Dendritic cell treated with granulocyte-macrophage colony-stimulating factor and Interleukin-4, amounts not matched to agents 40 ng/mL and 50 ng/mL, for 4 days (primary cell): ENCODE results near the gene PDZRN3.

Experiments used
- H3K27ac Mint-ChIP-seq: one replicate; pipeline ENCODE4 v1.8.0; 2022; ENCODE audit warnings: mild to moderate bottlenecking, mixed read lengths
- H3K27me3 Mint-ChIP-seq: one replicate; pipeline ENCODE4 v1.8.0; 2022; ENCODE audit warnings: mild to moderate bottlenecking, mixed read lengths
- H3K36me3 Mint-ChIP-seq: one replicate; pipeline ENCODE4 v1.8.0; 2022; ENCODE audit warnings: low read depth, mixed read lengths
- H3K4me1 Mint-ChIP-seq: one replicate; pipeline ENCODE4 v1.8.0; 2022; ENCODE audit warnings: low read depth, mixed read lengths
- H3K4me3 Mint-ChIP-seq: one replicate; pipeline ENCODE4 v1.8.0; 2022; ENCODE audit warnings: mild to moderate bottlenecking, moderate library complexity, mixed read lengths
- H3K9me3 Mint-ChIP-seq: one replicate; pipeline ENCODE4 v1.8.0; 2022; ENCODE audit warnings: mixed read lengths
- intact Hi-C: fragments of 100-400 bp; cut with micrococcal nuclease; formaldehyde crosslinking; loops from one replicate; pipeline ENCODE4 v1.15.0; 2022

Gene PDZRN3

GRCh38 chr3:73363093-73363492 lies 261.6 kb downstream of the PDZRN3 start:
- no peaks in the 10 kb centered on the region for H3K4me1 Mint-ChIP-seq
- no peaks in the 10 kb centered on the region for H3K27me3 Mint-ChIP-seq
- H3K36me3 Mint-ChIP-seq, result no peaks in the 10 kb centered on the region
- H3K9me3 Mint-ChIP-seq, result peaks cover 8% of the 10 kb centered on the region
- no peak overlapping the region for H3K27ac Mint-ChIP-seq
- intact Hi-C loops, result no loop called here
- H3K4me3 Mint-ChIP-seq, result no peak overlapping the region

GRCh38 chr3:73361591-73361990 lies 263.1 kb downstream of the PDZRN3 start:
- Mint-ChIP-seq H3K36me3 (no peaks in the 10 kb centered on the region), H3K4me1 (no peaks in the 10 kb centered on the region), H3K27me3 (peaks cover 2% of the 10 kb centered on the region), H3K4me3 (no peak overlapping the region), H3K27ac (no peak overlapping the region), H3K9me3 (peaks cover 16% of the 10 kb centered on the region)
- intact Hi-C loops, result no loop called here

DNA sequence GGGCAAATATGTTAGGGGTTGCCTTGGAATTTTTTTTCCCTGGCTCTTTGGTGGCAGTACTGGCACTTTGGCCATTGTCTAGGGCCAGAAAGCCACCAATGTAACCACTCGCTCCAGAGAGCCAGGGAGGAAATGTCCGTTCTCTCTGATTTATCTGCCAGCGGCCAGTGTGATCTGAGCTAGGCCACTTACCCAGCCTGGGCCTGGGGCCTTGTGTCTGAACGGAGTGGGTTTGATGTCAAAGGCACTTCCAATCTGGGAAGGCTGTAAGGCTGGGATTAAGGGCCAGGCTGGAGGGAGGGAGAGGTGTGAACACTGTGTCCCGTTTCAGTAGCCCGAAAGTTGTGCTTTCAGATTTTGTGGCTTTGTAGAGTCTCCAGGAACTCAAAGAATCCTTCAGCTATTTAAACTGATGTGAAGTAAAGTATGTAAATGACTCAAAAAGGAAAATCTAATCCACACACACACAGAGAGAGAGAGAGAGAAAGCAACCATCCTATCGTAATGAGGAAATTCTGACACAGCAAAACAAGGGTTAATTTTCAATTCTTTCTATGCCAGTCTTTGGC lies 271.0 kb downstream of the PDZRN3 start:
- no peaks in the 10 kb centered on the region for H3K36me3 Mint-ChIP-seq
- intact Hi-C loops, result no loop called here
- H3K27ac Mint-ChIP-seq, result no peak overlapping the region
- no peak overlapping the region for H3K4me3 Mint-ChIP-seq
- peaks cover 9% of the 10 kb centered on the region for H3K27me3 Mint-ChIP-seq
- peaks cover 8% of the 10 kb centered on the region for H3K9me3 Mint-ChIP-seq
- H3K4me1 Mint-ChIP-seq, result no peaks in the 10 kb centered on the region

- no peaks in the 10 kb centered on the region for H3K36me3 Mint-ChIP-seq
- H3K9me3 Mint-ChIP-seq, result peaks cover 8% of the 10 kb centered on the region
- no peaks in the 10 kb centered on the region for H3K4me1 Mint-ChIP-seq
- H3K27me3 Mint-ChIP-seq, result peaks cover 11% of the 10 kb centered on the region
- intact Hi-C loops, result no loop called here
- H3K4me3 Mint-ChIP-seq, result no peak overlapping the region
- no peak overlapping the region for H3K27ac Mint-ChIP-seq
Observed at GRCh38 chr3:73352841-73353645, 271.7 kb downstream of the PDZRN3 start.

DNA sequence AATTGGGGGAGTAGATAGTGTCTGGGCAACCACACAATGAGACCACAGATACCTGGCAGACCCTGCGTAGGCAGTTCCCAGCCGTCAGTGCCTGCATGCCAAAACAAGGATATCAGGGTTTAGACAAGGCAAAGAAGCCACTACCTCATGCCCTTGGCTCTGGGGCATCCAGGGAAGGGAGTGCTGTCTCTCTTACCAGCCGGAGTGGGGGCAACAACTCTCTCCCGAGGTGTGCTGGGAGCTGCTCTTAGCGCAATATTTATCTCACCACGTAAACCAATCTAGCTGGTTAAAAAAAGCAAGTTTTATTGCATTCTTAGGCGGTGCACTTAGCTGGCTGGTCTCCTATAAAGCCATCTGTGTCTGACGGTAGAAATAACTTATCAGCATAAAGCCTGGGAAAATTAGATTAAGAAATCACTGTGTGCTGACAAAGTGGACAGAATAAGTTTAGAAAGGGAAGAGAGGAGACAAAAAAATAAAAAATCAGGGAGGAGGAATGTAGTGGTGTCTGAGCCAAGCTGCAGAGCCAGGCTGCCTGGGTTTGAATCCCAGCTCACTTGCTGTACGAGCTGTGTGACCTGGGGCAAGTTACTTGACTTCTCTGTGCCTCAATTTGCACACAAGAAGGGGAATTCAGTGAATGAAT lies 273.2 kb downstream of the PDZRN3 start:
- Mint-ChIP-seq H3K36me3 (no peaks in the 10 kb centered on the region), H3K27me3 (peaks cover 11% of the 10 kb centered on the region), H3K27ac (no peak overlapping the region), H3K4me3 (no peak overlapping the region), H3K9me3 (no peaks in the 10 kb centered on the region), H3K4me1 (no peaks in the 10 kb centered on the region)
- intact Hi-C loops, result no loop called here

DNA sequence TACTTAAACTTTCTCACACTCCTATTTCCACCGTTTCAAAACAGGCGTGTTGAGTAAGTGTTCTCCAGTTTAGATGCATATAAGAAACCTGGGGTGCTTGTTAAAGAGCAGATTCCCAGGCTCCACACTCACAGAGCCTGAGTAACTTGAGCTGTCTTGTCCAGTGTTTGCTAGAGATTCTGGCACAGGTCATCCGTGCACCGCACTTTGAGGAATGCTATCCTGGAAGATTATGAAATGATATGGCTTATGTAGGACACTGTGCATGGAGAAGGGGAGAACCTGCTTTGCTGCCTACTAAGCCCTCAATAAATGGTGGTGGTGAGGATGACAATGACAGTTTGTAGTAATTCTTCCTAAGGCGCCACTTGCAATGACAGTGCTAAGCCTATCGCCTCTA lies 273.7 kb downstream of the PDZRN3 start:
- H3K36me3 Mint-ChIP-seq, result no peaks in the 10 kb centered on the region
- no peak overlapping the region for H3K27ac Mint-ChIP-seq
- H3K4me1 Mint-ChIP-seq, result no peaks in the 10 kb centered on the region
- no peaks in the 10 kb centered on the region for H3K9me3 Mint-ChIP-seq
- intact Hi-C loops, result no loop called here
- H3K27me3 Mint-ChIP-seq, result peaks cover 11% of the 10 kb centered on the region
- no peak overlapping the region for H3K4me3 Mint-ChIP-seq

DNA sequence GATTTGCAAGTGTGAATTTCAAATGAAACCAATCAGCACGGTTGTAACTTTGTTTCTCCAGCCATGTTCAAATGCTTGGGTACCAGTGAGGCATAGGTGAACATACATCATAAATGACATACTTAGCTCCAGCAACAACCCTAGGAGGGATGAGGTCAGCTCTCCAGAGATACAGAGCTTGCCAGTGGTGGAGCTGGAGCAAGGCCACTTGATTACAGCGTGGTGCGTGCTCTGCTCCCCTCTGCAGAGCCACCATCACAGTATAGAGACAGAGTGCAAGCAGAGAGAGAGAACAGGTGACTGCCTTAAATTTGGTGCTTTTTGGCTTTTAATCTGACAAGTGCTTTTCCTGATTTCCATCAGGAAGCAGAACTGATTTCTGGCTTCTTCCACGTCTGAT lies 275.1 kb downstream of the PDZRN3 start:
- Mint-ChIP-seq H3K36me3 (no peaks in the 10 kb centered on the region), H3K27me3 (peaks cover 11% of the 10 kb centered on the region)
- intact Hi-C loops, result no loop called here

DNA sequence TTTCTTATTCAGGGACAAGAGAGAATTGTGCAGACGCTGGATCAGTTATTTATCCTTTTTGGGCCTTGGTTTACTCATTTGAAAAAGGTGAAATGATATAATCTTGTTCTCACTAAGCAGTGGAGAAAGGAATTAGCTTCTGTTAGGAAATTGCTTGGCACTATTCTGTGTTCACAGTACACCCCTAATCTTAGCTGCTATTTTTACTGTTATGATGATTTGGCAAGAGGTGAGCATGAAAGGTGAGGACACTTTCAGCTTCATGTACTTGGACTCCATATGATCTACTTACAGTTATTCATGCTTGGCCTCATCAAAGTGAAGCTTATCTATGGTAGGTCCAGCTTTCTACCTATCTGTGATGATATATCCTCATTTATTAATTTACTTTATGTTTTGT lies 282.7 kb downstream of the PDZRN3 start:
- H3K27ac Mint-ChIP-seq, result no peak overlapping the region
- peaks cover 24% of the 10 kb centered on the region for H3K9me3 Mint-ChIP-seq
- H3K36me3 Mint-ChIP-seq, result no peaks in the 10 kb centered on the region
- intact Hi-C loops, result no loop called here
- no peak overlapping the region for H3K4me3 Mint-ChIP-seq
- H3K27me3 Mint-ChIP-seq, result peaks cover 2% of the 10 kb centered on the region
- H3K4me1 Mint-ChIP-seq, result no peaks in the 10 kb centered on the region

More for the DNA sequence above, 275.1 kb downstream of the PDZRN3 start:
- Mint-ChIP-seq H3K27ac (no peak overlapping the region), H3K9me3 (no peaks in the 10 kb centered on the region), H3K4me1 (no peaks in the 10 kb centered on the region), H3K4me3 (no peak overlapping the region)

DNA sequence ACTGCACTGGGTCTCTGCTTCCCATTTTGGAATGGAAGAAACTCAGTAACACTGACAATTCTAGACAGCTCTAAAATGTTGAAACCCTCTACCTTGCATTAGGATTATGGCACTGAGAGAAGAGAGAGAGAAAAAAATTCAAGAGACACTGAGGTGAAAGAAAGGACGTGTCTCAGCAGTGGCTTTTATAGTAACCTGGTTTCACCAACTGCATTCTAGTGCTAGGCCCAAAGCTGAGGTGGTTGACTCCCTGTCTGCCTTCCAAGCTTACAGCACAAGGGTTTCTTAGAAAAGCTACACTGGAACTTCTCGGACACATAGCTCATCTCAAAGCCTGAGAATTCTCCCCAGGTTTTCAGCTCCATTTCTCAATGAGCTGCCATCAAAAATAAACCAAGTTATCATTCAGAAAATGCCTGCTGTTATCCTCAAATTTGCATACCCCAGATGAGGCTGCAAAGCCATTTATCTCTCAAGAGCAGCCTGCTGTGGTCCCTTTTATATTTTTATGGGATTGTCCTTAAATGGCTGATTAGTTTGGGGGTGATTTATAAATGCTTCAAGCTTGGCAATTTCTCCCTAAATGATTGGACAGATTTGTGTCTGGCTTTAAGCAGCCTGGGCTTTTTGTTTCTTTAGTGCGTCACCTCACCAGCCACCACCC lies 283.3 kb downstream of the PDZRN3 start:
- intact Hi-C loops, result no loop called here
- peaks cover 2% of the 10 kb centered on the region for H3K27me3 Mint-ChIP-seq
- peaks cover 30% of the 10 kb centered on the region for H3K9me3 Mint-ChIP-seq
- H3K4me1 Mint-ChIP-seq, result no peaks in the 10 kb centered on the region
- no peak overlapping the region for H3K27ac Mint-ChIP-seq
- no peak overlapping the region for H3K4me3 Mint-ChIP-seq
- no peaks in the 10 kb centered on the region for H3K36me3 Mint-ChIP-seq

- Mint-ChIP-seq H3K4me1 (peaks cover 5% of the 10 kb centered on the region), H3K4me3 (no peak overlapping the region), H3K27me3 (no peaks in the 10 kb centered on the region), H3K9me3 (peaks cover 12% of the 10 kb centered on the region), H3K27ac (no peak overlapping the region), H3K36me3 (no peaks in the 10 kb centered on the region)
- intact Hi-C loops, result no loop called here
Observed at GRCh38 chr3:73332558-73332957, 292.2 kb downstream of the PDZRN3 start.
